HepG2 (cell line): ENCODE data around the gene ID3. TPM values are rescaled to one million over a fixed set of nuclear protein-coding genes. Genes with fewer than 3 reads are reported as not detected.
A peak's percentile ranks its signal among the peaks of the same experiment; 100 is the strongest.

Experiments
- CCAR2 ChIP-seq: fragments of 200-400 bp; formaldehyde crosslinking; optimal IDR thresholded peaks from 2 replicates; pipeline ENCODE3; 2018; ENCODE audit warnings: low read depth, mild to moderate bottlenecking, low read length, moderate library complexity
- CCDC6 ChIP-seq: sonication (generic); formaldehyde crosslinking; IDR thresholded peaks from 2 replicates; pipeline ENCODE4 v1.8.1; 2022; ENCODE audit warnings: mild to moderate bottlenecking, missing genetic modification reagents, moderate library complexity
- ELF3 ChIP-seq: IDR thresholded peaks from 2 replicates; pipeline ENCODE4 v1.6.1; 2016; ENCODE audit warnings: missing genetic modification reagents, missing compliant biosample characterization
- ERF ChIP-seq: IDR thresholded peaks from 2 replicates; pipeline ENCODE4 v1.6.1; 2018; ENCODE audit warnings: missing biosample characterization, missing genetic modification reagents
- FOSL2 ChIP-seq: sonication (generic); formaldehyde crosslinking; IDR thresholded peaks from 2 replicates; pipeline ENCODE4 v1.4.0; 2020; ENCODE audit warnings: missing genetic modification reagents
- HMG20A ChIP-seq: IDR thresholded peaks from 2 replicates; pipeline ENCODE4 v1.6.1; 2016; ENCODE audit warnings: borderline replicate concordance
- IRX3 ChIP-seq: sonication (generic); formaldehyde crosslinking; IDR thresholded peaks from 2 replicates; pipeline ENCODE4 v1.8.1; 2023; ENCODE audit warnings: mild to moderate bottlenecking, low read depth, missing genetic modification reagents, borderline replicate concordance
- KDM2A ChIP-seq: sonication (generic); formaldehyde crosslinking; IDR thresholded peaks from 2 replicates; pipeline ENCODE4 v1.4.0; 2020; ENCODE audit warnings: low read depth, missing genetic modification reagents, borderline replicate concordance
- KLF12 ChIP-seq: sonication (generic); formaldehyde crosslinking; IDR thresholded peaks from 2 replicates; pipeline ENCODE4 v1.4.0; 2020; ENCODE audit warnings: missing genetic modification reagents, borderline replicate concordance
- MAZ ChIP-seq, 2 experiments: sonication (generic) in 1 of 2; formaldehyde crosslinking in 1 of 2; IDR thresholded peaks; 2 replicates each; pipeline versions ENCODE4 v1.5.0 to v1.6.1; 2012 to 2020; ENCODE audit warnings: low read depth in 2 of 2, mild to moderate bottlenecking in 2 of 2, borderline replicate concordance in 1 of 2, improper control_type of control experiment in 1 of 2, low read length in 1 of 2, missing genetic modification reagents in 1 of 2, moderate library complexity in 1 of 2
- NFKB2 ChIP-seq: sonication (generic); formaldehyde crosslinking; IDR thresholded peaks from 2 replicates; pipeline ENCODE4 v1.4.0; 2020; ENCODE audit warnings: missing genetic modification reagents, borderline replicate concordance
- PHF8 ChIP-seq: sonication (generic); formaldehyde crosslinking; IDR thresholded peaks from 2 replicates; pipeline ENCODE4 v1.5.0; 2020; ENCODE audit warnings: missing genetic modification reagents
- RFX1 ChIP-seq: fragments of 450-650 bp; IDR thresholded peaks from 2 replicates; pipeline ENCODE4 v1.6.1; 2017
- SALL2 ChIP-seq: sonication (generic); formaldehyde crosslinking; IDR thresholded peaks from 2 replicates; pipeline ENCODE4 v1.8.1; 2023; ENCODE audit warnings: mild to moderate bottlenecking, missing genetic modification reagents, inconsistent platforms
- SOX6 ChIP-seq, 2 experiments: fragments of 450-650 bp in 1 of 2; sonication (generic) in 1 of 2; formaldehyde crosslinking in 1 of 2; IDR thresholded peaks; 2 replicates each; pipeline versions ENCODE4 v1.4.0 to v1.6.1; 2017 to 2020; ENCODE audit warnings: antibody characterized with exemption in 1 of 2, mild to moderate bottlenecking in 1 of 2, missing genetic modification reagents in 1 of 2
- ZBTB7A ChIP-seq: sonication (generic); formaldehyde crosslinking; IDR thresholded peaks from 2 replicates; pipeline ENCODE4 v1.8.0; 2022; ENCODE audit warnings: mild to moderate bottlenecking, missing genetic modification reagents
- ZNF124 ChIP-seq: sonication (generic); formaldehyde crosslinking; IDR thresholded peaks from 2 replicates; pipeline ENCODE4 v1.4.0; 2020; ENCODE audit warnings: missing genetic modification reagents
- ZNF256 ChIP-seq: sonication (generic); formaldehyde crosslinking; conservative IDR thresholded peaks from 2 replicates; pipeline ENCODE4 v1.4.0; 2020; ENCODE audit warnings: missing genetic modification reagents
- ZNF343 ChIP-seq: sonication (generic); formaldehyde crosslinking; IDR thresholded peaks from 2 replicates; pipeline ENCODE4 v1.4.0; 2020; ENCODE audit warnings: mild to moderate bottlenecking, missing genetic modification reagents
- ZNF607 ChIP-seq: sonication (generic); formaldehyde crosslinking; IDR thresholded peaks from 2 replicates; pipeline ENCODE4 v1.5.1; 2020; ENCODE audit warnings: missing genetic modification reagents, mild to moderate bottlenecking, borderline replicate concordance
- ZNF776 ChIP-seq: sonication (generic); formaldehyde crosslinking; IDR thresholded peaks from 2 replicates; pipeline ENCODE4 v1.4.0; 2020; ENCODE audit warnings: mild to moderate bottlenecking, missing genetic modification reagents
- ZNF816 ChIP-seq: sonication (generic); formaldehyde crosslinking; IDR thresholded peaks from 2 replicates; pipeline ENCODE4 v1.8.0; 2022; ENCODE audit warnings: missing genetic modification reagents, mild to moderate bottlenecking, borderline replicate concordance
- polyA plus RNA-seq, 8 experiments: library from polyadenylated mRNA; depleted of rRNA in 3 of 8; stranded (reverse) in 7 of 8; unstranded in 1 of 8; fragments of >200 nt; fragmentation: Illumina TruSeq in 4 of 8; extraction: Trizol in 4 of 8; gene quantifications; 2 replicates each; pipeline versions ENCODE4 v1.2.1 to v1.2.3, GENCODE V29; 2011 to 2016; ENCODE audit warnings: low read depth in 4 of 8, missing spikeins in 1 of 8, mixed read lengths in 1 of 8; ENCODE audit not compliant: insufficient read depth in 1 of 8
- total RNA-seq, 5 experiments: library from RNA; depleted of rRNA; stranded (reverse); fragments of >200 nt; fragmentation: Illumina TruSeq; extraction: Trizol; gene quantifications; 2 replicates each; pipeline ENCODE4 v1.2.3, GENCODE V29; 2016; ENCODE audit warnings: low read depth in 1 of 5
- TF ChIP-seq, protein P1 (sequence below): sonication (generic); formaldehyde crosslinking; IDR thresholded peaks from 2 replicates; pipeline ENCODE4 v1.9.0; 2021; ENCODE audit warnings: missing genetic modification reagents, borderline replicate concordance
- TF ChIP-seq, protein P2 (sequence below): sonication (generic); formaldehyde crosslinking; IDR thresholded peaks from 2 replicates; pipeline ENCODE4 v1.4.0; 2020; ENCODE audit warnings: missing genetic modification reagents, borderline replicate concordance
- TF ChIP-seq, protein P3 (sequence below): IDR thresholded peaks from 2 replicates; pipeline ENCODE4 v1.6.1; 2016; ENCODE audit warnings: missing biosample characterization, missing genetic modification reagents, low read depth

ID3 gene
- total and polyA plus RNA-seq, 2 of the 13 experiments (the other 11 are each of a cell fraction or from before 2014, with no cell fraction given): 64.8 to 115 TPM

DNA sequence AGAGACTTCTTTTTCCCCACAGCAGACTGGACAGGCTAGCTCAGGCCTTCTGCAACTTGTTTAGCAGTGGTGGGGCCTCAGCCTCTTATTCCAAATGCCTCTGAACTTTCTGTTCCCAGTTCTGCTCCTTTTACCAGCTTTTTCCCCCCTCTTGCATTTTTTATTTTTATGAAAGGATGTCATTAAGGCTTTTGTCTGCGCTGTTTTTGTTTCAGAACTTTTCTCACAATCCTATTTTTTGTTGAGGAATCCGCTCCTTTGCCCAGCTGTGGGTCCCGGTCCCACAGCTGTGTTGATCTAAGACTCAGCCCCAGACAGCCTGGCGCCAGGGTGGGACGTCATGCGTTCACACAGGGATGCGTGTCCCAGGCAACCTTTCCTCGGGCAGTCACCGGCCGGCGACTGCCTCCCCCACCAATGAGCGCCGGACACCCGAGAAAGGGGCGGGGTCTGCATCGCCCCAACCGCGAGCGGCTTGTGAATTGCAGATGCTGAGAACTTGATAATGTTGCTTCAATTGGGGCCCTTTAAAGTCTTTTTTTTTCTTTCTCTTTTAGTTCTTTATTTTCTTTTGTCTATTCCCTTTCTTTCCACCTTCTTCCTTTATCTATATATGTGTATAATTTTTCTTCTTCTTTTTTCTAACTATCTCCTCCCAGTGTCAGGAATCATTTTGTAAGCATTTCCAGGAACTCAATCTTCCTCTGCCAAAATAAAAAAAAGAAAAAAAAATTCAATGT is 3.0 kb upstream of the ID3 start (continued):
- TF ChIP-seq, protein P1, sequence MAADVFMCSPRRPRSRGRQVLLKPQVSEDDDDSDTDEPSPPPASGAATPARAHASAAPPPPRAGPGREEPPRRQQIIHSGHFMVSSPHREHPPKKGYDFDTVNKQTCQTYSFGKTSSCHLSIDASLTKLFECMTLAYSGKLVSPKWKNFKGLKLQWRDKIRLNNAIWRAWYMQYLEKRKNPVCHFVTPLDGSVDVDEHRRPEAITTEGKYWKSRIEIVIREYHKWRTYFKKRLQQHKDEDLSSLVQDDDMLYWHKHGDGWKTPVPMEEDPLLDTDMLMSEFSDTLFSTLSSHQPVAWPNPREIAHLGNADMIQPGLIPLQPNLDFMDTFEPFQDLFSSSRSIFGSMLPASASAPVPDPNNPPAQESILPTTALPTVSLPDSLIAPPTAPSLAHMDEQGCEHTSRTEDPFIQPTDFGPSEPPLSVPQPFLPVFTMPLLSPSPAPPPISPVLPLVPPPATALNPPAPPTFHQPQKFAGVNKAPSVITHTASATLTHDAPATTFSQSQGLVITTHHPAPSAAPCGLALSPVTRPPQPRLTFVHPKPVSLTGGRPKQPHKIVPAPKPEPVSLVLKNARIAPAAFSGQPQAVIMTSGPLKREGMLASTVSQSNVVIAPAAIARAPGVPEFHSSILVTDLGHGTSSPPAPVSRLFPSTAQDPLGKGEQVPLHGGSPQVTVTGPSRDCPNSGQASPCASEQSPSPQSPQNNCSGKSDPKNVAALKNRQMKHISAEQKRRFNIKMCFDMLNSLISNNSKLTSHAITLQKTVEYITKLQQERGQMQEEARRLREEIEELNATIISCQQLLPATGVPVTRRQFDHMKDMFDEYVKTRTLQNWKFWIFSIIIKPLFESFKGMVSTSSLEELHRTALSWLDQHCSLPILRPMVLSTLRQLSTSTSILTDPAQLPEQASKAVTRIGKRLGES (CRISPR knock-in tag): no peak
- no peak for TF ChIP-seq ZBTB7A (CRISPR knock-in tag)
- TF ChIP-seq, protein P2, sequence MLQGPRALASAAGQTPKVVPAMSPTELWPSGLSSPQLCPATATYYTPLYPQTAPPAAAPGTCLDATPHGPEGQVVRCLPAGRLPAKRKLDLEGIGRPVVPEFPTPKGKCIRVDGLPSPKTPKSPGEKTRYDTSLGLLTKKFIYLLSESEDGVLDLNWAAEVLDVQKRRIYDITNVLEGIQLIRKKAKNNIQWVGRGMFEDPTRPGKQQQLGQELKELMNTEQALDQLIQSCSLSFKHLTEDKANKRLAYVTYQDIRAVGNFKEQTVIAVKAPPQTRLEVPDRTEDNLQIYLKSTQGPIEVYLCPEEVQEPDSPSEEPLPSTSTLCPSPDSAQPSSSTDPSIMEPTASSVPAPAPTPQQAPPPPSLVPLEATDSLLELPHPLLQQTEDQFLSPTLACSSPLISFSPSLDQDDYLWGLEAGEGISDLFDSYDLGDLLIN: 0 out of 2 replicates have a peak, but pooled peaks have one; percentile 47
- no peak for TF ChIP-seq SOX6 (IDR thresholded peaks at IDR 0.05)
- peak; percentile 82 for TF ChIP-seq SOX6 (CRISPR knock-in tag; IDR thresholded peaks at IDR 0.05)
- 0 out of 2 replicates have a peak, but pooled peaks have one; percentile 46 for TF ChIP-seq ZNF124 (CRISPR knock-in tag)
- TF ChIP-seq ZNF776: no peak
- peak; percentile 53; the same call in 1 of the 2 replicates for TF ChIP-seq KDM2A (CRISPR knock-in tag)
- TF ChIP-seq CCDC6 (CRISPR knock-in tag): no peak
- TF ChIP-seq NFKB2 (CRISPR knock-in tag): no peak
- TF ChIP-seq ELF3 (CRISPR knock-in tag): peak; percentile 57; the same call in 1 of the 2 replicates
- no peak for TF ChIP-seq ZNF343 (CRISPR knock-in tag)
- TF ChIP-seq CCAR2: no peak
- 0 out of 2 replicates have a peak, but pooled peaks have one; percentile 50 for TF ChIP-seq MAZ (IDR thresholded peaks at IDR 0.05; ENCODE audit: borderline replicate concordance, low read depth, low read length)
- TF ChIP-seq MAZ (CRISPR knock-in tag; IDR thresholded peaks at IDR 0.05; ENCODE audit: low read depth): no peak
- TF ChIP-seq SALL2 (CRISPR knock-in tag): peak; percentile 39; the same call in 1 of the 2 replicates
- TF ChIP-seq PHF8 (CRISPR knock-in tag): 0 out of 2 replicates have a peak, but pooled peaks have one; percentile 28
- TF ChIP-seq IRX3 (CRISPR knock-in tag): no peak
- TF ChIP-seq ZNF607: peak; percentile 33; the same call in 1 of the 2 replicates
- no peak for TF ChIP-seq ZNF256 (CRISPR knock-in tag)
- TF ChIP-seq, protein P3, sequence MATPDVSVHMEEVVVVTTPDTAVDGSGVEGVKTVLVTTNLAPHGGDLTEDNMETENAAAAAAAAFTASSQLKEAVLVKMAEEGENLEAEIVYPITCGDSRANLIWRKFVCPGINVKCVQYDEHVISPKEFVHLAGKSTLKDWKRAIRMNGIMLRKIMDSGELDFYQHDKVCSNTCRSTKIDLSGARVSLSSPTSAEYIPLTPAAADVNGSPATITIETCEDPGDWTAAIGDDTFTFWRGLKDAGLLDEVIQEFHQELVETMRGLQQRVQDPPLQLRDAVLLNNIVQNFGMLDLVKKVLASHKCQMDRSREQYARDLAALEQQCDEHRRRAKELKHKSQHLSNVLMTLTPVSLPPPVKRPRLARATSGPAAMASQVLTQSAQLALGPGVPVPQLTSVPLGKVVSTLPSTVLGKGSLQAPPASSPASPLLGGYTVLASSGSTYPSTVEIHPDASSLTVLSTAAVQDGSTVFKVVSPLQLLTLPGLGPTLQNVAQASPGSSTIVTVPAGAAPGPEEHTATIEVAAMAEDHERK (CRISPR knock-in tag): no peak
- no peak for TF ChIP-seq ZNF816 (CRISPR knock-in tag)
- peak; percentile 74 for TF ChIP-seq RFX1
- peak; percentile 75 for TF ChIP-seq FOSL2
- TF ChIP-seq KLF12: no peak; the same call in 1 of the 2 replicates
- TF ChIP-seq ERF (CRISPR knock-in tag): no peak
- TF ChIP-seq HMG20A: peak; percentile 54; the same call in 1 of the 2 replicates
